Measurements from ENCODE around the gene ATF3.

The ATF3 gene

DNA sequence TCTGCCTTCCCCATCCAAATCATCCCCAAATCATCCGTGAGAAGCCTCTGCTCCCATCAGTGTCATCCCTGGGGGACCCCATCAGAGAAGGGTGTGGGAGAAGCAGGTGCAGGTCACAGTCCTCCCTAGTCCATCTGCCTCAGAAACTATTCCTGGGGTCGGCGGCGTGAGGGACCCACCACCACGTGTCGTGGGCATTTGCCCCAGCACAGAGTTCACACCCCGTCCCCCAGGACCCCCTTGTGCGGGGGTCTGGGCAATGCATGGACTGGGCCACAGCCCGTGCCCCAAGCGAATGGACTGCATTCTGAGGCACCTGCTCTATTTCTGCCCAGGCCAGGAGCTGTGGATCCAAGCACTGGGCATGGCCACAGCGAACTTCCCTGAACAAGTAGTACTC is 38.4 kb downstream of the ATF3 start:
- H3K4me3 ChIP-seq (ENCODE audit: low read depth, low read length), result no peak overlapping the region
- TF ChIP-seq, protein P1, sequence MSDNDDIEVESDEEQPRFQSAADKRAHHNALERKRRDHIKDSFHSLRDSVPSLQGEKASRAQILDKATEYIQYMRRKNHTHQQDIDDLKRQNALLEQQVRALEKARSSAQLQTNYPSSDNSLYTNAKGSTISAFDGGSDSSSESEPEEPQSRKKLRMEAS (IDR thresholded peaks at IDR 0.05; ENCODE audit: low read depth, low read length), result no peak
- TF ChIP-seq, protein P2, sequence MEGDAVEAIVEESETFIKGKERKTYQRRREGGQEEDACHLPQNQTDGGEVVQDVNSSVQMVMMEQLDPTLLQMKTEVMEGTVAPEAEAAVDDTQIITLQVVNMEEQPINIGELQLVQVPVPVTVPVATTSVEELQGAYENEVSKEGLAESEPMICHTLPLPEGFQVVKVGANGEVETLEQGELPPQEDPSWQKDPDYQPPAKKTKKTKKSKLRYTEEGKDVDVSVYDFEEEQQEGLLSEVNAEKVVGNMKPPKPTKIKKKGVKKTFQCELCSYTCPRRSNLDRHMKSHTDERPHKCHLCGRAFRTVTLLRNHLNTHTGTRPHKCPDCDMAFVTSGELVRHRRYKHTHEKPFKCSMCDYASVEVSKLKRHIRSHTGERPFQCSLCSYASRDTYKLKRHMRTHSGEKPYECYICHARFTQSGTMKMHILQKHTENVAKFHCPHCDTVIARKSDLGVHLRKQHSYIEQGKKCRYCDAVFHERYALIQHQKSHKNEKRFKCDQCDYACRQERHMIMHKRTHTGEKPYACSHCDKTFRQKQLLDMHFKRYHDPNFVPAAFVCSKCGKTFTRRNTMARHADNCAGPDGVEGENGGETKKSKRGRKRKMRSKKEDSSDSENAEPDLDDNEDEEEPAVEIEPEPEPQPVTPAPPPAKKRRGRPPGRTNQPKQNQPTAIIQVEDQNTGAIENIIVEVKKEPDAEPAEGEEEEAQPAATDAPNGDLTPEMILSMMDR (IDR thresholded peaks at IDR 0.05; ENCODE audit: low read depth, low read length), result no peak
- TF ChIP-seq POLR2A (IDR thresholded peaks at IDR 0.05; ENCODE audit: extremely low read depth, insufficient read length), result no peak
- no peak for TF ChIP-seq MYC (IDR thresholded peaks at IDR 0.05; ENCODE audit: low read depth, low read length)
- no peak for DNase-seq (ENCODE audit: low read depth)

DNA sequence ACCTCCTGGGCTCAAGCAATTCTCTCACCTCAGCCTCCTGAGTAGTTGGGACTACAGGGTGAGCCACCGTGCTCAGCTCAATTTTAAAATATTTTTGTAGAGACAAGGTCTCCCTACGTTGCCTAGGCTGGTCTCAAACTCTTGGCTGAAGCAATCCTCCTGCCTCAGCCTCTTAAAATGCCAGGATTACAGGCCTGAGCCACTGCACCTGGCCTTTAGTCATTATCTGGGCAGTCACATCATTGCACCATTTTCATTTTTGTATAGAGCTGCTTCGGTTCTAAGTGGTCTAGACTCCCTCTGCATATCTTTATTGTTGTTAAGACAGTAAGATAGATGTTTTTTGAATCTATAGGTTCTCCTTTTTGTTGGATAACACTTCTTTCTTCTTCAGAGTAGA is 39.9 kb downstream of the ATF3 start:
- DNase-seq (ENCODE audit: low read depth), result no peak
- no peak overlapping the region for H3K4me3 ChIP-seq (ENCODE audit: low read depth, low read length)
- TF ChIP-seq POLR2A (IDR thresholded peaks at IDR 0.05; ENCODE audit: extremely low read depth, insufficient read length) (no peak), MYC (IDR thresholded peaks at IDR 0.05; ENCODE audit: low read depth, low read length) (no peak)
- TF ChIP-seq, protein P1 (IDR thresholded peaks at IDR 0.05; ENCODE audit: low read depth, low read length), result no peak
- TF ChIP-seq, protein P2 (IDR thresholded peaks at IDR 0.05; ENCODE audit: low read depth, low read length), result no peak

DNA sequence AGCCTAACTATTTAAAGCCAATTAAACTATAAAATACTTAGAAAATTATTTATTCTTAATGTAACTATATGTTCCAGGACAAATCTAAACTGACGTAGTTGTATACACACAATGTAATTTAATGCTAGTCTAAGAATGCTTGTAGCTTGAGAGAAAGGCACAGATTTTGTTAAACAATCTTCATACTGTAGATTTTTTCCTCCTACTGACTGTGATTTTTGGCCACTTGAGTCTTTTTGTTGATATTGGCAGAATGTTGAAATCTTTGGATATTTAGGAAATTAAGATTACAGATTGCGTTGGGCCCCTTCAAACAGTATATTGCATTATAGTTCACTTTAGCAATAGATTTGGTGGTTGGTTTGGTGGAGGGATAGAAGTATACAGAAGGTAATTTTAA is 40.5 kb downstream of the ATF3 start:
- DNase-seq (ENCODE audit: low read depth), result no peak
- H3K4me3 ChIP-seq (ENCODE audit: low read depth, low read length), result no peak overlapping the region
- no peak for TF ChIP-seq POLR2A (IDR thresholded peaks at IDR 0.05; ENCODE audit: extremely low read depth, insufficient read length)
- TF ChIP-seq, protein P2 (IDR thresholded peaks at IDR 0.05; ENCODE audit: low read depth, low read length), result no peak
- no peak for TF ChIP-seq MYC (IDR thresholded peaks at IDR 0.05; ENCODE audit: low read depth, low read length)
- TF ChIP-seq, protein P1 (IDR thresholded peaks at IDR 0.05; ENCODE audit: low read depth, low read length), result no peak

DNA sequence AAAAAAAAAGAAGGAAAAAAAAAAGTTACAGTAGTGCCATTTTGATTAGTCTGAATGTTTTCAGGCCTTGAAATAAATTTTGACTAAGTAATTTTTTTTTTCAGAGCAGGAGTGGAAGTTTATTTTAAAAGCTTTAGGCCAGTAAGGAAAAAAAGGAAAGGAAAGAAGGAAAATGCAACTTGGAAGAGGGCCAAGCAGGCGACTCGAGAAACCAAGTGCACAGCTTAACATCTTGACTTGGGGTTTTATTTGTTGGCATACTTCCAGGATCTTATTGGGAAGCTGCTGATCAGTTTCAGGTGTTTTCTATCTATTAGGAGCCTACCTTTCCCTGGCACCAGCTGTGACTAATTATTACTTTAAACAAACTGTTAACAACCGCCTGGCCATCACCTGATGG is 41.7 kb downstream of the ATF3 start:
- TF ChIP-seq POLR2A (IDR thresholded peaks at IDR 0.05; ENCODE audit: extremely low read depth, insufficient read length) (no peak), MYC (IDR thresholded peaks at IDR 0.05; ENCODE audit: low read depth, low read length) (no peak)
- TF ChIP-seq, protein P1 (IDR thresholded peaks at IDR 0.05; ENCODE audit: low read depth, low read length), result no peak
- TF ChIP-seq, protein P2 (IDR thresholded peaks at IDR 0.05; ENCODE audit: low read depth, low read length), result no peak
- H3K4me3 ChIP-seq (ENCODE audit: low read depth, low read length), result no peak overlapping the region

DNA sequence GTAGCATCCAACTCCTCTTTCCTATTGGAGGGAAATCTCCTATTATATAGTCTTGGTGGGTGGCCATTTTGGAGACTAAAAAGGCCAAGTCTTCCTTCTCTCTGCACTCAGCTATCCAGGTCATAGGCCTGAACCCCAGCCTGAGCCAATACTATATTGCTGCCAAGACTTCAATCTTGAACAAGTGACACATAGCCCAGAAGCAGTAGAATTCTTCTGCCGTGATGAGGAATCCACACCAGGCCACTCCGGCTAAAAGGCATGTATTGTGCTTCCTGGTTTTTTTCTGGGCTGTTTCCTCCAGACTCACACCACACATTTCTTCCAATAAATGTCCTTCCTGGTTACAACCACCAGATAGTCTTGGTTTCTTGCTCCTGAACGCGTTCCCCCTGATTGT is 43.0 kb downstream of the ATF3 start:
- H3K4me3 ChIP-seq (ENCODE audit: low read depth, low read length), result no peak overlapping the region
- TF ChIP-seq, protein P2 (IDR thresholded peaks at IDR 0.05; ENCODE audit: low read depth, low read length), result no peak
- TF ChIP-seq, protein P1 (IDR thresholded peaks at IDR 0.05; ENCODE audit: low read depth, low read length), result no peak
- TF ChIP-seq MYC (IDR thresholded peaks at IDR 0.05; ENCODE audit: low read depth, low read length), result no peak
- no peak for TF ChIP-seq POLR2A (IDR thresholded peaks at IDR 0.05; ENCODE audit: extremely low read depth, insufficient read length)
- no peak for DNase-seq (ENCODE audit: low read depth)

More for the DNA sequence above, 41.7 kb downstream of the ATF3 start:
- no peak for DNase-seq (ENCODE audit: low read depth)

DNA sequence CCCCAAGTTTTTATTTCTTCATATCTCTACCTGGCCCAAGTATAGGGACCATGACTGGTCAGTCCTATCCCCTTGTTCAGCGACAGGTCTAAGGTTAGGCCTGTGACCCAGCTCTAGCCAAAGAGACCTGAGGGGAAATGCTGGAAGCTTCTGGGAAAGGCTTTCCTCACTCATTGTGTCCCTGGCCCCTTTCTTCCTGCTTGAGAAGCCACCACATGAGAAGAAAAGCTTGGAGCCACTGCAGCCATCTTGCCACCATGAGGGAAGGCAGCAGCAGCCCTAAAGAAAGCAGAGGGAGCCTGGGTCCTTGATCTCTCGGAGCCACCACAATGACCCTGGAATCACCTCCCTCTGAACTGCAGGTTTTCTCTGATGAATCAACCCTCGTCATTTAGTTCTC is 43.4 kb downstream of the ATF3 start:
- H3K4me3 ChIP-seq (ENCODE audit: low read depth, low read length), result no peak overlapping the region
- DNase-seq (ENCODE audit: low read depth), result no peak
- TF ChIP-seq, protein P2 (IDR thresholded peaks at IDR 0.05; ENCODE audit: low read depth, low read length), result no peak
- no peak for TF ChIP-seq POLR2A (IDR thresholded peaks at IDR 0.05; ENCODE audit: extremely low read depth, insufficient read length)
- no peak for TF ChIP-seq MYC (IDR thresholded peaks at IDR 0.05; ENCODE audit: low read depth, low read length)
- TF ChIP-seq, protein P1 (IDR thresholded peaks at IDR 0.05; ENCODE audit: low read depth, low read length), result no peak
